Ammon's horn (tissue), 1 donor: Measurements from ENCODE around the gene LBH.

Source experiments
- DNase-seq: peaks from one replicate; pipeline ENCODE4 v3.0.0-alpha.2; 2016; ENCODE audit warnings: low spot score

The LBH gene

DNA sequence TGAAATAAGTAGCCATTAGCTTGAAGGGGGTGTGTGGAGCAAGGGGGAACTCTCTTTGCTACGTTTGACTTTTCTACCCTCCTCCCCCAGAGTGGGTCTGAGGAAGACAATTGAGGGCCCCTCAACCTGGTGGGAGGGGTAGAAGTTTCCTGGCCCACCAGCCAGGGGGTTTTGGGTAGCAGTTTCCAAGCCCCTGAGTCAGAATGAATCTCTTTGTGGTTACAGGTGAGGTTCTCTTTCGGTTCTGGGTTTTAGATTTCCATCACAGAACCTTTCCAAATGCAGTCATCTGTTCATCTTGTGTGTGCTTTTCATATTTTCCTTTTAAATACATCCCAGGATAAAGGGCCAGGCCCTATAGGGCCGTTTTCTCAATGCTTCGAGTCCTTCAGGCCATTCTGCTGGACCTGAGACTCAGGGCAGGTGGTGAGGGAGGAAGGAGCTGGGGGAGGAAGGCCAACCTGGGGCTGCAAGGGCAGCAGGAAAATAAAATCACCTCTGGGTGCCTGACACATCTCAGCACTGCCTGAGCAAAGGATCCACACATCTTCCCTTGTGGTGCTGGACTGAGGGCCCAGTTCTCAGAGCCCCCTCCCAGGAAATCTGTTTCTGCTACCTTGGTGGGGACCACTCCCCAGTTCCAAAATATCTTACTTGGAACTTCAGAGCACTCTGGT, 4.7 kb downstream of the LBH start:
- DNase-seq: no peak

DNA sequence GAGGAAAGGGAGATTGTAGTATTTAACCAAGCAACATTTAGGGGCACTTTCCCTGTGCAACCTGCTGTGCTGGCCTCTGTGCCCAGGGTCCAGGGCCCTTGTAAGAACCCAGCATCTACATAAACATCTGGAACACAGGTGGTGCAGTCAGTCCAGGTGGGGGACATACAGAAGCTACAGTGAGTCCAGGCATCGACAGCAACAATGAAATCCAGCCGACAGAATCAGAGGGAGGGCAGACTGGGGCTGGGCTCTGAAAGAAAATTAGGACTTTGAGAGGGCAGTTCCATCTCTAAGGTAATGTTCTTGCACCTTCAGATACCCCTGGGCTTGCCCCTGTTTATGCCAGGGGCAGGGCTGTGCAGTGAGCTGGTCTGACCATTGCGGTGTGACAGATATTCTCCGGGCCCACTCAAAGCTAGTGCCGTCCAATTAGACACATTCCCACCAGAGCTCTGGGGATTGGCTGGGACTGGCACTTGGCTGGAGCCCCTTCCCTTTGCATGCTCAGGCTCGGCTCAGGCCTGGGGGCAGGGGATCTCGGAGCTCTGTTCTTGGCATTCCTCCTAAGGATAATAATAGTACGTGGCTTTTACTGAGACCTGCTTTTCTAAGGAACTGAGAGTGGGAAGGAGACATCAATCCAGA, 5.4 kb downstream of the LBH start:
- DNase-seq: no peak

DNA sequence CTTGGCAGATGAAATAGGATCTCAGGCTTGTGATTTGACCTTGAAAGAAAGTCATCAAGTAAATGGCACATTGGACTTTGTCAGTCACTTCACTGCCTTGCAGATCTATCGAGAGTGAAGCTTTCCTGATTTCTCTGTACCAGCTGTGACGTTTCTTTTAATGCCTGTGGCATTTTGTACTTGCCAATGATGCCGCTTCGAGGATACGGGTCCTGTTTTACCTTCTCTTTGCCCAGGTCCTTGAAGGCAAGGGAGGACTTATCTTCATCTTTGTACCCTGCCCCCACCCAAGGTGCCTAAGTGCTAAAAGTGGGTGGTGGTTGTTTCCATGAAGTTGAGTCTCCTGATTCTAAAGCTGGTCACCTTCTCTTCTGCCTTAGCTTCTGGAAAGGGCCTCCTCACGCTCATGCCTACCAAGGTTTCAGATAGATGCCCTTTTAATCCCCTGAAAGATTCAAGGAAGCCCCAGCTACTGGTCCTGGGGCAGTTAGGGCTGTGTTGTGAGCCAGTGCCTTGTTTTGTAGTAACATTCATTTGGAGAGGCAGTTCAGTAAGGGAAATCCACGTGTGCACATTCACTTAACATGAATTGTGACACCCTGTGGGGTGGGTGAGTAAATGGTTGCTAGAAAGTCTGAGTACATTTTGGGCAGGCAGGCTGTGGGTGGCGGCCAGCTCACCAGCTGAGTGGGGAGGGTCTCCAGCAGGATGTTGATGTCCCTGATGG, 6.1 kb downstream of the LBH start:
- DNase-seq: no peak

DNA sequence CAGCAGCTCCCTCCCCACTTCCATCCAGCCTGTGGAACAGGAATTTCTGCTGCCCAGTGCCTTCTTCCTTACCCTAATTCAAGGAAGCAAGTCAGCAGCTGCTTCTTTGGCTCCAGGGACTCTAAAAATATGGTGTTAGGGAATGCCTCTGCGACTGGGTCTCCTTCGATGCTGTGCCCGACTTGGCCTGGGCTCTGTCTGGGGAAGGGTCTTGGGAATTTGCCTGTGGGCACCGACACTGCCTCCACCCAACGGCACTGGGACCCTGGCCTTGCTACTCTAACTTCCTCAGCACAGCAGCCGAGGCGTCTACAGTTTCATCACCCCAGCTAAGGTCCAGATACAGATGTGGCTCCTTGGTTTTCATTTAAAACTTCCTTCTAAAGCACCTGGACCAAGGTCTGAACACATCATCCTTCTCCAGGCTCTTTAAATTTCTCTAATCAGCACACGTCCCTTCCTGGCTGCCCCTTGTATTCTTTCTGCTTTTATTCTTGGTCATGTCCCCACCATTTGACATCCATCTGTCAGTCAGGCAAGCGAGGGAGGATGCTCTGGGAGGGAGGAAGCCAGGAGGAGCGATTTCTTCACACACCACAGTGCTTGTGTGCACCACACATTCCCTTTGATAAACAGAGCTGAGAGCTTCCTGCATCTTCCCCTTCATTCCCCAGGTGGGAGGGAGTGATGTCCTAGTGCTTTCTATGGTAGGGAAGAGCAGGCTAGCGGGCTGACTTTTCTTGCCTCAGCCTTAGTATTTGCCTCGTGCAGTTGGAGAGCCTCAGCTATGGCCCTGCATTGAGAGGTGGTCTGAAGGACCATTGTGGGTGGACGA, 6.8 kb downstream of the LBH start:
- DNase-seq: no peak

DNA sequence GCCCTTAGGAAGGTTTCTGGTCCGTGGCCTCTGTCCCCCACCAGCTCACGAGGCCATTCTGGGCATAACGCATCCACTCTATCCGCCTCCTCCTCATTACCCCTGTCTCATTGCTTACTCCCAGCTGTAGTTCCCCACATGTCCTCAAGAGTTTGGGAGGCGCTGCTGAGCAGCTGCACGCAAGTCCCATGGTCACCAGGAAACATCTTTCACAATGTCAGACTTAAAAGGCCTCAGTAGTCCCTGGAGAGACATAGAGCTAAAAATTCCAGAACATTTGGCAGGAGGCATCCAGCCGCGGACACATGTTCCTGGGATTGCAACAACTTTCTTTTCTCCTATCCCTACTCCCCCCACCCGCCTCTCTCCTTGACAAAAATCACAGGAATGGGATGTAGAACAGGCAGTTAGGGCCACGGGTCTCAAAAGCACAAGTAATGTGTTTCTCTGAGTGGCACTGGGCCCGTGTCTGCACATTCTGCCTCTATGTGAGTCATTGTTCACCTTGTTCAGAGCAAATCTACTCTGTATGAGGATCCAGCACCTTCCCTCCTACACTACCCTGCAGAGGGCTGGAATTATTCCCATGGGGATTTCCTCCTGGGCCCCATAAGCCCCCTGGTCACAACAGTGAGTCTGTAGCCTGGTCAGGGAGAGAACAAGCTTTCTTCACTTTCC, 8.1 kb downstream of the LBH start:
- peak; percentile 35 for DNase-seq

DNA sequence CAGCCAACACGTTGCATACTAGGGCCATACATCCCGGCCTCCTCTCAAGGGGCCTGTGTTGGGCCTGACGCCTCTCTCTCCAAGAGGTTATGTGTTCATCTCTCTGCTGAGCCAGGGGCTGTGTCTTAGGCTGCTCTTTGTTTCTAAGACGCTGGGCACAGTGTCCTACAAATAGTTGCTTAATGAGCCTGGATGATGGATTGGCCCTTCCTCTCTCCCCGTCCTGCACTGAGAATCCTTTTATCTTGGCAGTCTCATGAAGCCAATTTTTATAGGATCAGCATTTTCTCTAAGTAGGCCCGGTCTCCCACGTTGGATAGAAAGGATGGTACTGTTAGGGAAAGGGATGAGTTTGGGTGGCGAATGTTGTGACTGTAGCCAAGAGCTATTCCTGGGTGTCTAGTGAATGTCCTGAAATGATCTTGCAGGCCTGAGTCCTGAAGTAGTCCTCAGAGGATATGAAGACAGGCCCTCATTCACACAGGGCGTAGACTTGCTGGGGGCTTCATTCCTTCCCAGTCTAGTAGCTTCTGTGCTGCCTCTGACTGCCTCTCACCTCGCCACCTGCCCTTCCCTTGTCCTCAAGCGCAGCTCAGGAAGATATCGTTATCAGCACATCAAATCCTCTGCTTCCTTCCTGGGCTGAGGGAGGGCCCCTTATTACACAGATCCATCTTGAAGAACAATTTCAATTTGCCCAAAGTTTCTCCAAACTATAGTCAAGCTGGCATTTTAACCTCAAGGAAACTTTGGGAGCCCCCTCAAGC, 8.8 kb downstream of the LBH start:
- no peak for DNase-seq

DNA sequence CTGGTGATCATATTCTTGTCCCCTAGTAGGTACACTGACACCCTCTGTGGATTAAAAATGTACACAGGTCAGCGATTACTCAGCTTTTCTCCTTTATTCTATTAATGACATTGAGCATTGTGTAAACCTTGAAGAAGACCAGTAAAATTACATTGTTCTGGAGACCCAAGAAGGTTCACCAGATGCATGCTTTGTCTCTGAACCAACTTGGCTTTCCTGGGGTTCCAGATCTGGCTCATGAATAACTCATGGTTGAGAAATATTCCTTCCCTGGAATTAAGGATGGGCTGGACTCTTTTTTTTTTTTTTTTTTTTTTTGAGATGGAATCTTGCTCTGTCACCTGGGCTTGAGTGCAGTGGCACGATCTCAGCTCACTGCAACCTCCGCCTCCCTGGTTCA, 11.9 kb downstream of the LBH start:
- DNase-seq: no peak

DNA sequence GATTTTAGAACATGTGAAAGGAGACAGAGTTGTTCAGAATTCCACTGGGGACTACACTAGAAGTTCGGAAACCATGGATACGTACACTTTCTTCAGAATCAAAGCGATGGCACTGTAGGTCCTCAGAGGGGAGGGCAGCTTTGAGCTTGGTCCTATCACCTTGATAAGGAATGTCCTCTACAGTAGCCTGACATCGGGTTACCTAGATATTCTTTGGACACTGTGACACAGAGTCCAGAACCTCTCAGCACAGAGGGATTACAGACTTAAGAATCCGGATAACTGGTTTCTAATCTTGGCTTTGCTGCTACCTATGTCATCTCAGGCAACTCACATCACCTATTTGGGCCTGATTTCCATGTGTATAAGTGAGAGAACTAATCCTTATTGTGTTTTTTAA, 14.0 kb downstream of the LBH start:
- no peak for DNase-seq

DNA sequence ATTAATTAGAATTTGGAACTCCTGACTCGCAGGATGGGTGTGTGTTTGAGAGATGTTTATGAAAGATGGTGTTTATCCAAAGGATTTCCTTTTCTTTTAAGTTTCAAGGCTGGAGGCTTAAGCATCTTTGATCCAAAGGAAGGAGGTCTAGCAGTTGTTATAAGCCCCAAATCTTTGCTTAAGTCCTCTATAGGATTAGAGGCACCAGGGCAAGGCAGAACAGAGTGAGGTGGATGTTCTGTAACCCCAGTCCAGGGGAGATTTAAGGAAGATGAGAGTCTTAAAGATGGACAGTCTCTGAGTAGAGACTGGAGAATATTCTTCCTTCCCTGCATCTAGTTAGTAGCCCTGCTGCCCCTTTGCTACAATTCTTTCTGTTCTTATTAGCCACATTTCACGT, 17.5 kb downstream of the LBH start:
- no peak for DNase-seq

DNA sequence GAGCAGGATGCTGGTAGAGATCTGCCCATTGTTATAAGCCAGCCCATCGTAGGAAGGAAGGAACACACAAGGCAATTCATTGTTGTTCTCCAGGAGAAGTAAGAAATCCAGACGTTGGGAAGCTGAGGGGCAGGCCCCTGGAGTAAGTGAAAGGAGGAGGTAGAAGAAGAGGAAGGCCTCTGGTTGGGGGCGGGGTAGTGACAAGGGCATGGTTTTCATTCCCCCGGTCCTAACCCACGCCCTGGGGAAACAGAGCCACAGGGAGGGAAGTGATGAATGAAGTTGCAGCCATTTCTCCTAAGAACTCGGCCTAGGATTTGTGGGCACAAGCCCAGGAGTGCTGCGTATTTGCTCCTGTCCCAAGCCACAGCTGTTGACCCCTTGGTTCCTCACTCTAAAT, 18.0 kb downstream of the LBH start:
- no peak for DNase-seq

DNA sequence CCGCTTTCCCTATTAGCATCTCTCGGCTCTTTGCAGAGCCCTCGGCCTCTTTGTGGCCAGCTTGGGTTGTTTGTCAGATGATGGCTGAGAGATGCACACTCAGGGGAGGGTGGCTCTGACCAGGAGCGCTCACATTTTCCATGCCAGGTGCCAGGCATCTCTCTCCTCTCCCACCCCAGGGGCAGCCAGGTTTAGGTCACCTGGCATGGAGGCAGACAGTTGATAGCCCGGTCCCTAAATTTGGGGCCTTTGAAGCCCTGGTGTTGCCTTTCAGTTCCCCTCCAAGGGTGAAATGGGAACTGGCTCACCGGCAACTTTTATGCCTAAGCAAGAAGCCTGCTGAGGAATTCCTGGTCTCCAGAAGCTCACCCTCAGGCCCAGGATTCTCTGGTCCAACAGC, 19.1 kb downstream of the LBH start:
- no peak for DNase-seq

DNA sequence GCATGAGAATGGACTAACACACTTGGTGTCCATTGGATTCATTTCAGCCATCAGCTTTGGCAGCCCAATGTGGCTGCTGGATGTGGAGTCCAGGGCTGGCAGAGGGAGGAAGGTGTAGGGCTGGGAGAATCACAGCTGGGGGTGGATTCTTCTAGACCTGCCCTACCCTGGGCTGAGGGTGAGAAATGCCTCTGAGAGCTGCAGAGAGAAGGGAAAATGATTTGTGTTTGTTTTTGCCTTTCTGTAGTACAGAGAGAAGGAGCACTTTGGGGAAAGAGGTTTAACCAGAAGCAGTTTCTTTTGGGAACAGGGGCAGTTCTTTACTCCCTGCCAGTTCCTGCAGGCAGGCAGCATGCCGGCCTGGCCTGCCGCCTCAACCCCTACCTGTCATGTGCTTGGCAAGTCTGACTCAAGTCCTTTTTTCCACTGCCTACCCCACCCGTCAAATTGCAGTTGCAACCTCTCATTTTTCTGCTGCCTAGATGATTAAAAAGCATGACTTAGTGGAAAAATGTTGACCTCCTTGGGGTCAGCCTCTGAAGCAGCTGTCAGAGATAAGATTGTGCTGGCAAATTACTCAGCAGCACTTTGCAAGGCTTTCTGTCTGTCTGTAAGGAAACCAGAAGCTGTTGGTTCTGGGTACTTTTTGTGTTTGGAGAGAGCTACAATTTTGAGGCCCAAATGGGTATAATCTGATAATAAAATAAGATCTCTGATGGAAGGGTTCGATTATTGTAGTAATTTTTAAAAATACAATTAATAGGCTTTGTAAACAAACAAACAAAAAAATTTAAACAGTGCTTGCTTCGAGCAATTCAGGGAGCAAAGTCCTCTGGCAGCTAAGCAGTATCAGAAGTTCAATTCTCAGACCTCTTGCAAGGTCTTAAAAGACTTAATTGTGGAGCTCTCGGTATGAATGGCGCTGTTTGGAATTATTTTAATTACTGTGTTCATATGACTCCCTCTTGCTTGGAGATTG, 21.7 kb downstream of the LBH start:
- DNase-seq: no peak

DNA sequence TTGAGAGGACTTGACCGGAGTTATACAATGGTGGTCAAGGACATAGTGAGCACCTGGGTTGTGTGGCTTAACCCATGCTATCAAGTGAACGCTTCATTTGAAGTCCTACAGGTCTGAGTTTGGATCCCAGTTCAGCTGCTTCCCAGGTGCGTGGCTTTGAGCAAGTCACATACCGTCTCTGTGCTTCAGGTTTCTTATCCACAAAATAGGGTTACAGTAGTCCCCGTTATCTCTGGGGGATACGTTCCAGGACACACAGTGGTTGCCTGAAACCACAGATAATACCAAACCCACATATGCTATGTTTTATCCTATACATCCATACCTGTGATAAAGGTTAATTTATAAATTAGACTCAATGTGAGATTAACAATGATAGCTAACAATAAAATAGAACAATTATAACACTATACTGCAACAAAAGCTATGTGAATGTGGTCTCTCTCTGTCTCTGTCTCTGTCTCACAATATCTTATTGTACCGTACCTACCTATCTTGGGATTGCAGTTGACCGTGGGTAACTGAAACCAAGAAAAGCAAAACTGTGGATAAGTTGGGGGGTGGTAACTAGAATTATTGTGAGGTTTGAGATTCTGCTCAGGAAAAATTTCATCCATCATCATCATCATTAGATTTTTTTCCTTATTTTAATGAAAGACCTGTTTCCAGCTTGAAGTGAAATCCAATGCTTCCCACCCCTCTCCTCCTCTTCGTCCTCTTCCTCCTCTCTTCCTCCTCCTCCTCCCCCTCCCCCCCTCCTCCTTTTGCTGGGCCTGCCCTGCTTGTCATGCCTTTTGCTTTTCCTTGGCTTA, 22.7 kb downstream of the LBH start:
- DNase-seq: no peak

DNA sequence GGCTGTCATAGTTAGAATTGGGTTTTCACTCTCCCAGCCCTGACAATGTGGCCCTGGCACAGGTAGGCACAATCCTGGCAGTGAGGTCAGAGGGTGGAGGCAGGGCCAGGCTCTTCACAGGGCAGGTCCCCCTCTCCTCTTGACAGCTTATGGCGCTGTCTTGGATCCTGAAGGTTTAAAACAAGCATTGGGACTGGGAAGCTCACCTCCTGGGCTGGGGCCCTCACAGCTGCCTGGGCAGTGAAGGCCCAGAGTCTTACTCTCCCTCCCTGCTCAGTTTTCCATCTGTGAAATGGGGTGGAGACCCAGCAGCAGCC, 23.3 kb downstream of the LBH start:
- DNase-seq: no peak

DNA sequence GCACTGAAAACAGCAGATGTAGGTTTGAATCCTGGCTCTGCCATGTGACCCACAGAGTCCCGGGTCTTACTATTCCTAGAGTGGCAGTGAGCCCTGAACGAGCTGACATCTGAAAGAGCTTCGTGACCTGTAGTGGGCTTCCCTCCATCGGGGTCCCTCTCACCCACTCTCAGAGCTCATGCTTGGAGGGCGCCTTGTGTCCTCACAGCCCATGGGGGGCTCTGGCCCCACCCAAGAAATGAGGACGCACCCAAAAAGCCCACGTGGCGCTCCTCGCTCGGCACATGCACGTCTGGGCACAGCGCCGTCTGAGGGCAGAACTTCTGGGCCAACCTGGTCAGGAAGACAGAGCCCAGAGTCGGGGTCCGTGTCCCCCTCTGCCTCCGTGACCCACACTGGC, 23.7 kb downstream of the LBH start:
- no peak for DNase-seq

DNA sequence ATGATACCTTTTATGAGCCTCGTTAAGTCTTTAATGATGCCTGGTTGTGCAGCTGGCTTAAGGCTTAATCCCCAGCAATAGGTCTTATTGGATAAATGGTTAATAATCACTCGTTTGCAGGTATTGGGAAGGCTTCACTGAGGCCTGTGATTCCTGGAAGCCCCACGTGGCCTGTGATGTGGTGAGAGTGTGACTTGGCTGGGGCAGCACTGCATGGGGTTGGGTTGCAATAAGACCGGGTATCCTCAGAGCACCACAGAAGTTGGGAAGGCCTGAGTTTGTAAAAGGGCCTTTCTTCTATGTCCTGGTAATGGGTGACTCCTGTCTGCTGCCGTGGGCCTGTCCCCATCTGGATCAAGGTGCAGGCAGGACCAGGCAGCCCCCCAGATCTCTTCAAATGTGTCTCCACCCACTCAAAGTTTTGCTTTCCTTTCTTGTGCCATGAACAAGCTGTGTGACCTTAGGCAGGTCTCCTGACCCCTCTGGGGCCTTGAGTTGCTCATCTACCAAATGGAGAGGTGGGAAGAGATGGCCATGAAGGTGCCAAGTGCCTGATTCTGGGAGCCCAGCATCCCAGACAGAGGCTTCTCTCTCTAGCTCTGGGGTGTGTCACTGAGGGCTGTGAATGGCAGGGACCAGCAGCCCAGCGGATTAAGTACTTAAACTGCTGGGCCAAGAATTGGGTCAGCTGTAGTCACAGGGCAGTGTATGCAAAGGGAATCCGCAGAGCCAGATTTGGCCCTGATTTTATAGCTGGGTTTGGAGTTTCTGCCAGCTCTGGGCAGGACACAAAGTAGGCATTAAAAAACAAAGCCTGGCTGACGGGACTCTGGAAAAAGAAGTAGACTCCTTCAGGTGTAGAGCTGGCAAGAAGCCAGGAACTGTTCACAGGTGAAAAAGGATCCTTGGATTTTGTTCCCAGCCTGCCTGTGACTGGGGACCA, 24.4 kb downstream of the LBH start:
- DNase-seq: no peak

DNA sequence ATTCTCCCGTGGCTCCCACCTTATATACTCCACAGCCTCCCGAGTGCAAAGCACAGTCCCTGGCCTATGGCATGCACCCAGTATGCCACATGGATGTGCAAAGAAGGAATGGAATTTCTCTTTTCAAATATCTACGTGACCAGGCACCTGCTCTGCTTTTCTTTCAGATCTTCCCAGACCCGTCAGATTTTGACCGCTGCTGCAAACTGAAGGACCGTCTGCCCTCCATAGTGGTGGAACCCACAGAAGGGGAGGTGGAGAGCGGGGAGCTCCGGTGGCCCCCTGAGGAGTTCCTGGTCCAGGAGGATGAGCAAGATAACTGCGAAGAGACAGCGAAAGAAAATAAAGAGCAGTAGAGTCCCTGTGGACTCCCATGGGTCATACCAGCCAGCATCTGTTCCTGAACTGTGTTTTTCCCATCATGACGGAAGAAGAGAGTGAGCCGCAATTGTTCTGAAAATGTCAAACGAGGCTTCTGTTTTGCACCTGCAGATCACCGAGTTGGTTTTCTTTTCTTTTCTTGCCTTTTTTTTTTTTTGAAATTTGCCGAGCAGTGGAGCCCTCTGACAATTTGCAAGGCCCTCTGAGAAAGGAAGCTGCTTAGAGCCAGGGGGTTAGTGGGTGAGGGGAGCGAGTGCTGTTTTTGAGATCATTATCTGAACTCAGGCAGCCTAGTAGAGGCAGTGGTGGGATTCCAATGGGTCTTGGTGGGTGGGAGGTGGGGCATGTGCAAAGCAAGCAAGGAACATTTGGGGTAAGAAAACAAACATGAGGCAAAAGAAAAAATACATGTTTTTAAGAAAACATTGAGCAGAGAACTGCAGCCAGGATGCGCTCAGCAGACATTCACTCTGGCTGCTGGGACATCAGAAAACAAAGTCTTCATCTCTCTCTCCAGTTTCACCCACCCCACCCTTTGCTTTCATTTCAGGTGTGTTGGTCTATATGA, 26.2 kb downstream of the LBH start:
- no peak for DNase-seq
